H1 (cell line): ENCODE data around the gene CCL25. TPM values are rescaled to one million over a fixed set of nuclear protein-coding genes. Genes with fewer than 3 reads are reported as not detected.

Source experiments
- JUN ChIP-seq: IDR thresholded peaks from 2 replicates; pipeline ENCODE4 v1.6.1; 2011; ENCODE audit warnings: low read depth, mild to moderate bottlenecking, improper control_type of control experiment, low read length
- SIN3A ChIP-seq, 2 experiments: IDR thresholded peaks in 1 of 2; conservative IDR thresholded peaks in 1 of 2; 2 replicates each; pipeline ENCODE4 v1.6.1; 2011 to 2012; ENCODE audit warnings: low read length in 2 of 2, improper control_type of control experiment in 1 of 2, low read depth in 1 of 2, mild to moderate bottlenecking in 1 of 2
- polyA plus RNA-seq, 7 experiments: library from polyadenylated mRNA; depleted of rRNA in 3 of 7; stranded (reverse) in 5 of 7; unstranded in 2 of 7; fragments of >200 nt in 5 of 7; fragments of 200-250 nt in 2 of 7; gene quantifications; 1 replicate in 5 of 7; 2 replicates in 1 of 7; 4 replicates in 1 of 7; pipeline versions ENCODE4 v1.2.1 to v1.2.3, GENCODE V29; 2011 to 2013; ENCODE audit warnings: missing spikeins in 2 of 7, mixed read lengths in 2 of 7
- total RNA-seq: library from RNA; stranded (reverse); fragmentation: NEBNext Ultra II Directional; extraction: Animal tissue kit (Norgen Biotek cat#: 25700); gene quantifications from 2 replicates; pipeline ENCODE4 v1.2.1, GENCODE V29; 2021

The CCL25 gene
- total and polyA plus RNA-seq, 2 of the 8 experiments (the other 6 are each of a cell fraction or from before 2014, with no cell fraction given), result 0.59 TPM; not detected in 1

- TF ChIP-seq SIN3A (conservative IDR thresholded peaks at IDR 0.05 in 1 of 2, IDR thresholded peaks at IDR 0.05 in 1 of 2; ENCODE audit: low read depth in 1 of 2, low read length in 2 of 2) (no peak), JUN (no peak)
Measured at GRCh38 chr19:8045872-8046568, 6.5 kb upstream of the CCL25 start (continued).
